Measurements from ENCODE around the gene CAPN5. TPM values are rescaled to one million over a fixed set of nuclear protein-coding genes. Genes with fewer than 3 reads are reported as not detected.

The CAPN5 gene
- total RNA-seq, 1 experiment from 2014 or later = 0.26 TPM

GRCh38 chr11:77042111-77042726, 24.6 kb upstream of the CAPN5 start:
- CTCF ChIA-PET = interaction anchor here (0.8 to 1.7 kb wide), 3 partner anchors 50 to 308 kb away, joined by 3 to 4 read pairs (median 3); no protein-coding TSS in a partner anchor
- no peak overlapping the region for H3K4me3 Mint-ChIP-seq (ENCODE audit: unreplicated experiment)
- POLR2A ChIA-PET = no interaction called here
- H3K27me3 Mint-ChIP-seq (ENCODE audit: insufficient read depth, unreplicated experiment) = peaks cover 5% of the 10 kb centered on the region
- peaks cover 12% of the 10 kb centered on the region for H3K4me1 Mint-ChIP-seq (ENCODE audit: insufficient read depth, unreplicated experiment)
- TF ChIP-seq CTCF (IDR thresholded peaks at IDR 0.05; ENCODE audit: unreplicated experiment) = no peak
- no peak overlapping the region for H3K27ac Mint-ChIP-seq (ENCODE audit: low read depth, unreplicated experiment)
- no peak for DNase-seq (ENCODE audit: unreplicated experiment)
- BruUV-seq (replicated peaks) = no TSS peak
- H3K36me3 Mint-ChIP-seq (ENCODE audit: insufficient read depth, unreplicated experiment) = no peaks in the 10 kb centered on the region
- H3K9me3 Mint-ChIP-seq (ENCODE audit: unreplicated experiment) = no peaks in the 10 kb centered on the region
- intact Hi-C loops (cut with micrococcal nuclease) = no loop called here

GRCh38 chr11:77044356-77044755, 22.4 kb upstream of the CAPN5 start:
- H3K4me1 Mint-ChIP-seq (ENCODE audit: insufficient read depth, unreplicated experiment) = peaks cover 12% of the 10 kb centered on the region
- CTCF ChIA-PET = interaction anchor here (0.7 to 2.2 kb wide), 5 partner anchors 9 to 318 kb away, joined by 3 to 29 read pairs (median 7); no protein-coding TSS in a partner anchor
- H3K27me3 Mint-ChIP-seq (ENCODE audit: insufficient read depth, unreplicated experiment) = no peaks in the 10 kb centered on the region
- H3K9me3 Mint-ChIP-seq (ENCODE audit: unreplicated experiment) = no peaks in the 10 kb centered on the region
- TF ChIP-seq CTCF (IDR thresholded peaks at IDR 0.05; ENCODE audit: unreplicated experiment) = no peak
- no peak overlapping the region for H3K4me3 Mint-ChIP-seq (ENCODE audit: unreplicated experiment)
- POLR2A ChIA-PET = no interaction called here
- no TSS peak for BruUV-seq (replicated peaks)
- H3K36me3 Mint-ChIP-seq (ENCODE audit: insufficient read depth, unreplicated experiment) = no peaks in the 10 kb centered on the region
- intact Hi-C loops (cut with micrococcal nuclease) = no loop called here
- DNase-seq (ENCODE audit: unreplicated experiment) = no peak
- no peak overlapping the region for H3K27ac Mint-ChIP-seq (ENCODE audit: low read depth, unreplicated experiment)

- Mint-ChIP-seq H3K27me3 (ENCODE audit: insufficient read depth, unreplicated experiment) (no peaks in the 10 kb centered on the region), H3K36me3 (ENCODE audit: insufficient read depth, unreplicated experiment) (no peaks in the 10 kb centered on the region), H3K4me1 (ENCODE audit: insufficient read depth, unreplicated experiment) (peaks cover 12% of the 10 kb centered on the region), H3K4me3 (ENCODE audit: unreplicated experiment) (no peak overlapping the region), H3K27ac (ENCODE audit: low read depth, unreplicated experiment) (no peak overlapping the region), H3K9me3 (ENCODE audit: unreplicated experiment) (no peaks in the 10 kb centered on the region)
- DNase-seq (ENCODE audit: unreplicated experiment) = no peak
- CTCF ChIA-PET = interaction anchor here (0.6 to 2.2 kb wide), 10 partner anchors 9 to 319 kb away, joined by 3 to 29 read pairs (median 3); no protein-coding TSS in a partner anchor
- no peak for TF ChIP-seq CTCF (IDR thresholded peaks at IDR 0.05; ENCODE audit: unreplicated experiment)
- intact Hi-C loops (cut with micrococcal nuclease) = no loop called here
- no TSS peak for BruUV-seq (replicated peaks)
- POLR2A ChIA-PET = no interaction called here
These were observed 21.9 kb upstream of the CAPN5 start for GRCh38 chr11:77044886-77045285.

GRCh38 chr11:77046060-77046501, 20.7 kb upstream of the CAPN5 start:
- ChIA-PET CTCF (interaction anchor here (0.6 to 2.2 kb wide), 5 partner anchors 10 to 527 kb away, joined by 3 to 29 read pairs (median 4); no protein-coding TSS in a partner anchor), POLR2A (no interaction called here)
- H3K4me1 Mint-ChIP-seq (ENCODE audit: insufficient read depth, unreplicated experiment) = peaks cover 12% of the 10 kb centered on the region
- TF ChIP-seq CTCF (IDR thresholded peaks at IDR 0.05; ENCODE audit: unreplicated experiment) = peak; percentile 81
- no TSS peak for BruUV-seq (replicated peaks)
- H3K27ac Mint-ChIP-seq (ENCODE audit: low read depth, unreplicated experiment) = no peak overlapping the region
- DNase-seq (ENCODE audit: unreplicated experiment) = peak; percentile 44
- no peaks in the 10 kb centered on the region for H3K27me3 Mint-ChIP-seq (ENCODE audit: insufficient read depth, unreplicated experiment)
- H3K36me3 Mint-ChIP-seq (ENCODE audit: insufficient read depth, unreplicated experiment) = no peaks in the 10 kb centered on the region
- H3K9me3 Mint-ChIP-seq (ENCODE audit: unreplicated experiment) = no peaks in the 10 kb centered on the region
- intact Hi-C loops (cut with micrococcal nuclease) = loop anchor here (2.0 kb wide), 4 partner anchors 125 to 503 kb away; no protein-coding TSS in a partner anchor
- no peak overlapping the region for H3K4me3 Mint-ChIP-seq (ENCODE audit: unreplicated experiment)
